K562 (cell line): ENCODE measurements around the gene REEP3. TPM values are rescaled to one million over a fixed set of nuclear protein-coding genes. Genes with fewer than 3 reads are reported as not detected.

Source experiments
- ATAC-seq: fragments of 200-7000 bp; cut with Tn5 transposase; 3 replicates; pipeline ENCODE4 v1.9.1; 2020; ENCODE audit warnings: moderate library complexity
- BruUV-seq: library from RNA; stranded (reverse); fragments of 400-500 nt; replicated peaks from 2 replicates; lab custom pipeline; 2021; lab: Mats Ljungman, UMichigan
- CTCF ChIA-PET: fragments of 300-600 bp; formaldehyde crosslinking; extraction: SDS; loops from one replicate; lab custom pipeline; 2021; ENCODE audit warnings: low intra/inter-chr PET ratio; lab: Yijun Ruan, JAX
- POLR2A ChIA-PET: fragments of 300-600, 350-650 bp; sonication (Branson Sonifier 250); formaldehyde crosslinking; extraction: SDS; loops from one replicate; lab custom pipeline; 2021; ENCODE audit warnings: antibody characterized with exemption, inconsistent platforms; lab: Yijun Ruan, JAX
- DNase-seq, 4 experiments: peaks; one replicate each; pipeline versions ENCODE4 v3.0.0 to v3.0.0-alpha.2; 2011 to 2018; ENCODE audit warnings: low spot score in 3 of 4, mixed read lengths in 3 of 4; ENCODE audit errors: extremely low read depth in 1 of 4
- FAIRE-seq: peaks from 2 replicates; lab custom pipeline; 2011; peaks lifted over from hg19 to GRCh38; lab: Jason Lieb, UNC
- H2AFZ ChIP-seq: 2 replicates; pipeline ENCODE4 v1.6.0; 2011; ENCODE audit warnings: low read depth, low read length, control low read depth, inconsistent platforms
- H3K27ac ChIP-seq: fragments of 200-600 bp; 3 replicates; pipeline ENCODE4 v1.8.0; 2011; ENCODE audit warnings: low read depth, mild to moderate bottlenecking, control low read depth, inconsistent platforms, low read length, moderate library complexity, mixed read lengths; ENCODE audit errors: extremely low read depth
- H3K27me3 ChIP-seq, 2 experiments: fragments of 300-600 bp in 1 of 2; 2 replicates in 1 of 2; 3 replicates in 1 of 2; pipeline versions ENCODE4 v1.6.0 to v1.8.0; 2011; ENCODE audit warnings: inconsistent platforms in 2 of 2, low read length in 2 of 2, mild to moderate bottlenecking in 1 of 2, mixed read lengths in 1 of 2, moderate library complexity in 1 of 2; ENCODE audit not compliant: control insufficient read depth in 2 of 2, insufficient read depth in 2 of 2
- H3K36me3 ChIP-seq: fragments of 300-600 bp; 3 replicates; pipeline ENCODE4 v1.8.0; 2011; ENCODE audit warnings: mild to moderate bottlenecking, low read length, inconsistent platforms; ENCODE audit not compliant: control insufficient read depth, insufficient read depth
- H3K4me1 ChIP-seq, 2 experiments: fragments of 200-600 bp in 1 of 2; replicated peaks in 1 of 2; 2 replicates in 1 of 2; 3 replicates in 1 of 2; pipeline versions ENCODE4 v1.5.1 to v1.8.0; 2011; ENCODE audit warnings: inconsistent platforms in 2 of 2, low read length in 2 of 2, mild to moderate bottlenecking in 1 of 2, mixed read lengths in 1 of 2, moderate library complexity in 1 of 2; ENCODE audit not compliant: control insufficient read depth in 2 of 2, insufficient read depth in 2 of 2
- H3K4me2 ChIP-seq: 2 replicates; pipeline ENCODE4 v1.6.1; 2011; ENCODE audit warnings: low read length, control low read depth, inconsistent platforms, mixed read lengths; ENCODE audit not compliant: insufficient read depth
- H3K4me3 ChIP-seq: fragments of 200-600 bp; sonication (generic), shearing (Covaris generic); 2 replicates; pipeline ENCODE4 v1.5.1; 2016; ENCODE audit warnings: control low read depth, inconsistent platforms
- H3K79me2 ChIP-seq: fragments of 200-600 bp; 3 replicates; pipeline ENCODE4 v1.8.0; 2011; ENCODE audit warnings: low read length, inconsistent platforms; ENCODE audit not compliant: control insufficient read depth, insufficient read depth
- H3K9ac ChIP-seq, 2 experiments: 2 replicates each; pipeline versions ENCODE4 v1.6.0 to v1.6.1; 2011; ENCODE audit warnings: low read depth in 2 of 2, low read length in 2 of 2, control low read depth in 1 of 2, inconsistent platforms in 1 of 2, mild to moderate bottlenecking in 1 of 2, mixed read lengths in 1 of 2; ENCODE audit not compliant: insufficient read depth in 1 of 2
- H3K9me1 ChIP-seq: one replicate; pipeline ENCODE4 v1.6.0; 2011; ENCODE audit warnings: inconsistent platforms, mild to moderate bottlenecking, low read length, moderate library complexity; ENCODE audit not compliant: control insufficient read depth, insufficient read depth
- H3K9me3 ChIP-seq: replicated peaks from 2 replicates; pipeline ENCODE4 v1.5.1; 2011; ENCODE audit warnings: low read depth, low read length, inconsistent platforms; ENCODE audit not compliant: control insufficient read depth, insufficient read depth
- H4K20me1 ChIP-seq: replicated peaks from 2 replicates; pipeline ENCODE4 v1.6.1; 2011; ENCODE audit warnings: low read length, inconsistent platforms, mixed read lengths; ENCODE audit not compliant: control insufficient read depth, insufficient read depth
- DDX20 ChIP-seq: fragments of 450-650 bp; IDR thresholded peaks from 2 replicates; pipeline ENCODE4 v1.6.1; 2016; ENCODE audit warnings: missing genetic modification characterization, low read depth, mild to moderate bottlenecking, missing compliant biosample characterization, moderate library complexity
- ETV1 ChIP-seq: fragments of 450-650 bp; conservative IDR thresholded peaks from 2 replicates; pipeline ENCODE4 v1.6.1; 2016; ENCODE audit warnings: missing genetic modification characterization, control low read depth, low read depth, missing compliant biosample characterization
- ETV6 ChIP-seq, 3 experiments: fragments of 150-350 bp in 1 of 3; sonication (generic) in 1 of 3; formaldehyde crosslinking in 1 of 3; IDR thresholded peaks; 2 replicates each; pipeline versions ENCODE4 v1.6.1 to v1.8.0; 2014 to 2022; ENCODE audit warnings: borderline replicate concordance in 2 of 3, low read depth in 2 of 3, antibody characterized with exemption in 1 of 3, low read length in 1 of 3, mild to moderate bottlenecking in 1 of 3, missing genetic modification reagents in 1 of 3
- GATA2 ChIP-seq: sonication (generic); formaldehyde crosslinking; IDR thresholded peaks from 2 replicates; pipeline ENCODE4 v1.4.0; 2020; ENCODE audit warnings: mild to moderate bottlenecking, missing genetic modification reagents
- HMG20A ChIP-seq: fragments of 450-650 bp; formaldehyde crosslinking; conservative IDR thresholded peaks from 2 replicates; pipeline ENCODE4 v1.4.0; 2020; ENCODE audit warnings: mild to moderate bottlenecking, mixed read lengths
- KDM1A ChIP-seq, 2 experiments: fragments of 450-650 bp; IDR thresholded peaks; 2 replicates each; pipeline ENCODE4 v1.6.1; 2016; ENCODE audit warnings: mild to moderate bottlenecking in 2 of 2
- MEIS2 ChIP-seq: fragments of 450-650 bp; IDR thresholded peaks from 2 replicates; pipeline ENCODE4 v1.6.1; 2014; ENCODE audit warnings: mild to moderate bottlenecking; ENCODE audit not compliant: partially characterized antibody
- MLLT1 ChIP-seq, 2 experiments: fragments of 450-650 bp; IDR thresholded peaks; 2 replicates each; pipeline ENCODE4 v1.6.1; 2016
- NR2C2 ChIP-seq, 2 experiments: fragments of 200-800 bp in 1 of 2; sonication (Bioruptor generic) in 1 of 2; sonication (generic) in 1 of 2; formaldehyde crosslinking in 1 of 2; IDR thresholded peaks; 2 replicates each; pipeline versions ENCODE4 v1.6.1 to v1.8.0; 2016 to 2022; ENCODE audit warnings: mild to moderate bottlenecking in 1 of 2, missing compliant biosample characterization in 1 of 2, missing genetic modification characterization in 1 of 2, missing genetic modification reagents in 1 of 2
- SOX6 ChIP-seq: fragments of 450-650 bp; IDR thresholded peaks from 2 replicates; pipeline ENCODE4 v1.6.1; 2014; ENCODE audit warnings: mild to moderate bottlenecking
- TRIM24 ChIP-seq, 2 experiments: fragments of 450-650 bp; IDR thresholded peaks; 2 replicates each; pipeline ENCODE4 v1.6.1; 2016
- WGBS: fragments of 100-300 bp; shearing (Covaris generic); methylation state at CpG from one replicate; pipeline ENCODE4 v1.1.6; 2016; ENCODE audit warnings: low coverage, mixed read lengths; ENCODE audit not compliant: insufficient coverage; ENCODE audit errors: missing lambda C conversion rate; 5-methylcytosine and 5-hydroxymethylcytosine counted together
- in situ Hi-C: fragments of 300-500 bp; cut with MboI; formaldehyde crosslinking; loops from 4 replicates; pipeline ENCODE4 v1.15.0; 2018; ENCODE audit warnings: inconsistent platforms, mixed read lengths
- intact Hi-C: fragments of 100-400 bp; cut with micrococcal nuclease; formaldehyde crosslinking; loops from 2 replicates; pipeline ENCODE4 v1.14.2; 2022
- polyA plus RNA-seq, 8 experiments: library from polyadenylated mRNA; depleted of rRNA in 4 of 8; stranded (reverse) in 5 of 8; unstranded in 3 of 8; fragments of >200 nt; fragmentation: Nextera tagmentation in 2 of 8; fragmentation: Illumina TruSeq in 1 of 8; extraction: Ambion mirVana in 2 of 8; extraction: Trizol in 1 of 8; gene quantifications; 2 replicates each; pipeline versions ENCODE4 v1.2.1 to v1.2.3, GENCODE V29; 2011 to 2014; ENCODE audit warnings: inconsistent platforms in 1 of 8, missing spikeins in 1 of 8
- total RNA-seq, 7 experiments: library from RNA; depleted of rRNA in 6 of 7; stranded (reverse); fragments of >200 nt in 6 of 7; fragmentation: Illumina TruSeq in 2 of 7; extraction: Trizol in 2 of 7; gene quantifications; 2 replicates each; pipeline versions ENCODE4 v1.2.1 to v1.2.3, GENCODE V29; 2011 to 2021; ENCODE audit warnings: low replicate concordance in 1 of 7
- TF ChIP-seq, protein P1 (sequence below): sonication (generic); formaldehyde crosslinking; IDR thresholded peaks from 2 replicates; pipeline ENCODE4 v1.8.1; 2023; ENCODE audit warnings: missing genetic modification reagents, mild to moderate bottlenecking, borderline replicate concordance
- TF ChIP-seq, protein P2 (sequence below): fragments of 450-650 bp; IDR thresholded peaks from 2 replicates; pipeline ENCODE4 v1.6.1; 2016

The REEP3 gene
- total and polyA plus RNA-seq, 9 of the 15 experiments (the other 6 are each of a cell fraction or from before 2014, with no cell fraction given) = 3.4 to 13.4 (median 9.2) TPM

- FAIRE-seq (no peak), DNase-seq (peak in 1 of 4 experiments; percentile 37), ATAC-seq (peak; percentile 70)
- BruUV-seq = no TSS peak
- H3K4me3 ChIP-seq = no peak overlapping the region
- 53% methylated on average over 5 of the region's 5 CpGs for WGBS
- ChIA-PET POLR2A (interaction anchor here (1.0 to 5.6 kb wide), 4 partner anchors 10 to 246 kb away, joined by 3 to 46 read pairs (median 4); no protein-coding TSS in a partner anchor), CTCF (no interaction called here)
- no peaks in the 10 kb centered on the region; the same call in 1 of the 2 replicates for H3K9me3 ChIP-seq
- no peak overlapping the region for H3K4me2 ChIP-seq
- H3K27me3 ChIP-seq = no peaks in the 10 kb centered on the region
- no peaks in the 10 kb centered on the region; the same call in 1 of the 3 replicates for H3K36me3 ChIP-seq
- H3K9ac ChIP-seq = no peak overlapping the region
- no peaks in the 10 kb centered on the region for H4K20me1 ChIP-seq
- H3K27ac ChIP-seq = no peak overlapping the region
- H3K9me1 ChIP-seq = no peaks in the 10 kb centered on the region
- peaks cover 91% of the 10 kb centered on the region for H3K79me2 ChIP-seq
- H2AFZ ChIP-seq = no peak overlapping the region
- in situ Hi-C loops = no loop called here
- intact Hi-C loops = no loop called here
- H3K4me1 ChIP-seq = no peaks in the 10 kb centered on the region; a peak in 3 of 5 replicates
- TF ChIP-seq TRIM24 (IDR thresholded peaks at IDR 0.05) = no peak
- TF ChIP-seq MEIS2 = peak; percentile 63
- TF ChIP-seq, protein P1, sequence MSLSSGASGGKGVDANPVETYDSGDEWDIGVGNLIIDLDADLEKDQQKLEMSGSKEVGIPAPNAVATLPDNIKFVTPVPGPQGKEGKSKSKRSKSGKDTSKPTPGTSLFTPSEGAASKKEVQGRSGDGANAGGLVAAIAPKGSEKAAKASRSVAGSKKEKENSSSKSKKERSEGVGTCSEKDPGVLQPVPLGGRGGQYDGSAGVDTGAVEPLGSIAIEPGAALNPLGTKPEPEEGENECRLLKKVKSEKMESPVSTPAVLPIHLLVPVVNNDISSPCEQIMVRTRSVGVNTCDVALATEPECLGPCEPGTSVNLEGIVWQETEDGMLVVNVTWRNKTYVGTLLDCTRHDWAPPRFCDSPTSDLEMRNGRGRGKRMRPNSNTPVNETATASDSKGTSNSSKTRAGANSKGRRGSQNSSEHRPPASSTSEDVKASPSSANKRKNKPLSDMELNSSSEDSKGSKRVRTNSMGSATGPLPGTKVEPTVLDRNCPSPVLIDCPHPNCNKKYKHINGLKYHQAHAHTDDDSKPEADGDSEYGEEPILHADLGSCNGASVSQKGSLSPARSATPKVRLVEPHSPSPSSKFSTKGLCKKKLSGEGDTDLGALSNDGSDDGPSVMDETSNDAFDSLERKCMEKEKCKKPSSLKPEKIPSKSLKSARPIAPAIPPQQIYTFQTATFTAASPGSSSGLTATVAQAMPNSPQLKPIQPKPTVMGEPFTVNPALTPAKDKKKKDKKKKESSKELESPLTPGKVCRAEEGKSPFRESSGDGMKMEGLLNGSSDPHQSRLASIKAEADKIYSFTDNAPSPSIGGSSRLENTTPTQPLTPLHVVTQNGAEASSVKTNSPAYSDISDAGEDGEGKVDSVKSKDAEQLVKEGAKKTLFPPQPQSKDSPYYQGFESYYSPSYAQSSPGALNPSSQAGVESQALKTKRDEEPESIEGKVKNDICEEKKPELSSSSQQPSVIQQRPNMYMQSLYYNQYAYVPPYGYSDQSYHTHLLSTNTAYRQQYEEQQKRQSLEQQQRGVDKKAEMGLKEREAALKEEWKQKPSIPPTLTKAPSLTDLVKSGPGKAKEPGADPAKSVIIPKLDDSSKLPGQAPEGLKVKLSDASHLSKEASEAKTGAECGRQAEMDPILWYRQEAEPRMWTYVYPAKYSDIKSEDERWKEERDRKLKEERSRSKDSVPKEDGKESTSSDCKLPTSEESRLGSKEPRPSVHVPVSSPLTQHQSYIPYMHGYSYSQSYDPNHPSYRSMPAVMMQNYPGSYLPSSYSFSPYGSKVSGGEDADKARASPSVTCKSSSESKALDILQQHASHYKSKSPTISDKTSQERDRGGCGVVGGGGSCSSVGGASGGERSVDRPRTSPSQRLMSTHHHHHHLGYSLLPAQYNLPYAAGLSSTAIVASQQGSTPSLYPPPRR (CRISPR knock-in tag) = no peak
- no peak for TF ChIP-seq HMG20A (CRISPR knock-in tag)
- no peak for TF ChIP-seq GATA2
- TF ChIP-seq NR2C2 (CRISPR knock-in tag; IDR thresholded peaks at IDR 0.05) = no peak
- TF ChIP-seq NR2C2 (tag; IDR thresholded peaks at IDR 0.05) = peak; percentile 41; the same call in 1 of the 2 replicates
- peak; percentile 43; the same call in 1 of the 2 replicates for TF ChIP-seq ETV1 (tag)
- no peak for TF ChIP-seq ETV6 (IDR thresholded peaks at IDR 0.05; ENCODE audit: borderline replicate concordance in 1 of 2, low read depth in 2 of 2, low read length in 1 of 2)
- no peak for TF ChIP-seq ETV6 (CRISPR knock-in tag; IDR thresholded peaks at IDR 0.05; ENCODE audit: borderline replicate concordance)
- TF ChIP-seq KDM1A (IDR thresholded peaks at IDR 0.05) = 0 out of 4 replicates have a peak, but pooled peaks of 1 of the 2 experiments have one; percentile 9
- TF ChIP-seq, protein P2, sequence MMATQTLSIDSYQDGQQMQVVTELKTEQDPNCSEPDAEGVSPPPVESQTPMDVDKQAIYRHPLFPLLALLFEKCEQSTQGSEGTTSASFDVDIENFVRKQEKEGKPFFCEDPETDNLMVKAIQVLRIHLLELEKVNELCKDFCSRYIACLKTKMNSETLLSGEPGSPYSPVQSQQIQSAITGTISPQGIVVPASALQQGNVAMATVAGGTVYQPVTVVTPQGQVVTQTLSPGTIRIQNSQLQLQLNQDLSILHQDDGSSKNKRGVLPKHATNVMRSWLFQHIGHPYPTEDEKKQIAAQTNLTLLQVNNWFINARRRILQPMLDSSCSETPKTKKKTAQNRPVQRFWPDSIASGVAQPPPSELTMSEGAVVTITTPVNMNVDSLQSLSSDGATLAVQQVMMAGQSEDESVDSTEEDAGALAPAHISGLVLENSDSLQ = peak; percentile 62; the same call in 1 of the 2 replicates
- TF ChIP-seq DDX20 (tag) = no peak
- peak; percentile 44; the same call in 1 of the 2 replicates for TF ChIP-seq SOX6
- no peak for TF ChIP-seq MLLT1 (IDR thresholded peaks at IDR 0.05)
These were observed 6.0 kb upstream of the REEP3 start for GRCh38 chr10:63515002-63515763.
